Aorta (tissue), 5 donors: ENCODE data around the gene DIAPH3. TPM values are rescaled to one million over a fixed set of nuclear protein-coding genes. Genes with fewer than 3 reads are reported as not detected.

Experiments
- ATAC-seq: fragments of 200-7000 bp; cut with Tn5 transposase; one replicate; pipeline ENCODE4 v1.9.1; 2022; ENCODE audit warnings: moderate library complexity; ENCODE audit not compliant: low FRiP score
- DNase-seq, 2 donors: peaks; one replicate each; pipeline ENCODE4 v3.0.0-alpha.2; 2020
- H3K27ac ChIP-seq, 2 donors: one replicate each; pipeline ENCODE4 v1.5.1; 2013; ENCODE audit warnings: low read length in 2 of 2, mild to moderate bottlenecking in 2 of 2, moderate library complexity in 2 of 2, control low read depth in 1 of 2, inconsistent platforms in 1 of 2, low read depth in 1 of 2
- H3K27me3 ChIP-seq, 2 donors: one replicate each; pipeline ENCODE4 v1.6.1; 2013; ENCODE audit warnings: control low read depth in 1 of 2, low read length in 1 of 2, mild to moderate bottlenecking in 1 of 2, moderate library complexity in 1 of 2; ENCODE audit not compliant: insufficient read depth in 2 of 2, control insufficient read depth in 1 of 2
- H3K36me3 ChIP-seq, 2 donors: one replicate each; pipeline ENCODE4 v1.6.1; 2013; ENCODE audit warnings: control low read depth in 1 of 2, low read length in 1 of 2, mild to moderate bottlenecking in 1 of 2; ENCODE audit not compliant: insufficient read depth in 2 of 2, control insufficient read depth in 1 of 2
- H3K4me1 ChIP-seq, 2 donors: one replicate each; pipeline ENCODE4 v1.6.1; 2013; ENCODE audit warnings: low read length in 2 of 2, control low read depth in 1 of 2, mild to moderate bottlenecking in 1 of 2, moderate library complexity in 1 of 2; ENCODE audit not compliant: insufficient read depth in 2 of 2, control insufficient read depth in 1 of 2
- H3K4me3 ChIP-seq, 2 donors: one replicate each; pipeline ENCODE4 v1.5.1; 2013; ENCODE audit warnings: low read length in 2 of 2, control low read depth in 1 of 2, mild to moderate bottlenecking in 1 of 2
- H3K9me3 ChIP-seq: one replicate; pipeline ENCODE4 v1.6.1; 2013; ENCODE audit warnings: mild to moderate bottlenecking, low read length; ENCODE audit not compliant: control insufficient read depth
- WGBS, 2 donors: extraction: QIAGEN DNeasy Blood & Tissue Kit; methylation state at CpG; one replicate each; pipeline ENCODE4 v1.1.7; 2013; 5-methylcytosine and 5-hydroxymethylcytosine counted together
- intact Hi-C, 2 donors: fragments of 100-400 bp; cut with DNase I; formaldehyde crosslinking; loops; one replicate each; pipeline versions ENCODE4 v1.14.2 to v1.15.0; 2022
- polyA plus RNA-seq, 2 donors: library from polyadenylated mRNA; stranded (reverse); fragments of 200-250 nt; gene quantifications; one replicate each; pipeline ENCODE4 v1.2.3, GENCODE V29; 2013
- total RNA-seq, 2 donors: library from RNA; stranded (reverse); fragmentation: NEBNext Ultra II Directional; extraction: Animal tissue kit (Norgen Biotek cat#: 25700); gene quantifications; one replicate each; pipeline ENCODE4 v1.2.1, GENCODE V29; 2021
- donor health status: healthy with polysubstance abuse.
- donor health status: Bipolar disorder and iron deficiency.
- donor health status: DM: no; HTN: no; CAD: no.
- donor health status: DM: no; HTN: no; CAD: no.
- donor health status: DM: yes; HTN: yes; CAD: no.

The DIAPH3 gene
- total and polyA plus RNA-seq, 4 donors: 0.13 to 7.5 (median 3.0) TPM

DNA sequence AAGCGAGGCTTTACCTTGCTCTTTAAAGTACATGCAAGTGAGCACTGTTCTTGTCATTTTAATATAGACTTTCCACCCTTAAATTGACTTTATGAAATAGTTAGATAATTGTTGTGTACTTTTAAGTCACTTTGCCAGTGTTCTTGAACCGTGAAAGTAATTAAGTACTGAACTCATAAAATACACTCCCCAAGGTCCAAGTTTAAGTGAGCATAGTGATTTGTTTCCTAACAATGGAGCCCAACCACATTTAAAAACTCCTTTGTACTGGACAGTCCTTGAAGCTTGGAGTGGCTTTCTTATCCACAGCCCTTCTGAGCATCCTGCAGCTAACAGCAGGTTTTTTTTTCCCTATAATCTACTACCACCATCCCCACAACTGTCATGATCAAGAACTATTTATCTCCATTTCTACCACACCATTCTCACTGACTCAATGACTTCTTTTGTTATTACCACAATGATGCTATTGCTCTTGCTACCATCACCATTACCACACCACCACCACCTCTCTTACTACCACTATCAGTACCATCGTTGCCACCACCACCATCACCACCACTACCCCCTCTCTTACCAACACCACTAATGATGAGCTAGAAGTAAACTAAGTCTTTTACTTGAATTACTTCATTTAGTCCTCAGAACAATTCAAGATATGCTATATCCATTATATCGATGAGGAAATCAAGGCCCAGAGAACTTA lies 452.6 kb downstream of the DIAPH3 start:
- no peak for ATAC-seq
- WGBS, 2 donors: 73 to 75% methylated on average over 4 of the region's 4 CpGs
- intact Hi-C loops: no loop called here

DNA sequence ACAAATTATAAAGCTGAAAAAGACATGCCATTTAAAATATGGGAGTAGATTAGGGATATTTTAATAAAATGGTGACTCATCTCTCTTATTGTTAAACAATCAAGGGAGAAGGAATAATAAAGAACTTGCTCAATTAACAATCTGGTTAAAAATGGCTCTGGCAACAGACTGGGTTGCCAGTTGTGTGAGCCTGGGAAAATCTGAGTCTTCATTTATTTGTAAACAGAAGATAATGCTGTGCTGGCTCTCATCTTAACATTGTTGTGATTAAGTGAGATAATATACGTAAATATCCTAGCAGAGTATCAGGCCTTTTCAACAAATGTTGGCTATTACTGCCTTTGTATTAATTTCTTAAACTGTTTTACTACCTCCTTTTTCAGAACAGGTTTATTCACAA lies 453.3 kb downstream of the DIAPH3 start:
- H3K4me1 ChIP-seq: no peaks in the 10 kb centered on the region
- intact Hi-C loops: no loop called here
- H3K27ac ChIP-seq: no peak overlapping the region
- H3K9me3 ChIP-seq: no peaks in the 10 kb centered on the region
- H3K36me3 ChIP-seq: no peaks in the 10 kb centered on the region
- no peak overlapping the region for H3K4me3 ChIP-seq
- ATAC-seq: no peak
- H3K27me3 ChIP-seq: no peaks in the 10 kb centered on the region
- WGBS, 2 donors: 82 to 89% methylated on average over 1 of the region's 1 CpG
- DNase-seq: no peak

More for the DNA sequence above, 452.6 kb downstream of the DIAPH3 start:
- H3K36me3 ChIP-seq: no peaks in the 10 kb centered on the region
- no peaks in the 10 kb centered on the region for H3K27me3 ChIP-seq
- no peak for DNase-seq
- H3K27ac ChIP-seq: no peak overlapping the region
- H3K9me3 ChIP-seq: no peaks in the 10 kb centered on the region
- H3K4me3 ChIP-seq: no peak overlapping the region
- H3K4me1 ChIP-seq: no peaks in the 10 kb centered on the region

- no peaks in the 10 kb centered on the region for H3K9me3 ChIP-seq
- 93 to 97% methylated on average over 8 of the region's 8 CpGs for WGBS, 2 donors
- no peak overlapping the region for H3K4me3 ChIP-seq
- no peak for ATAC-seq
- intact Hi-C loops: no loop called here
- no peak overlapping the region for H3K27ac ChIP-seq
- H3K36me3 ChIP-seq: no peaks in the 10 kb centered on the region
- H3K27me3 ChIP-seq: no peaks in the 10 kb centered on the region
- DNase-seq: no peak
- H3K4me1 ChIP-seq: no peaks in the 10 kb centered on the region
Measured at GRCh38 chr13:59706101-59706976, 457.4 kb downstream of the DIAPH3 start.

DNA sequence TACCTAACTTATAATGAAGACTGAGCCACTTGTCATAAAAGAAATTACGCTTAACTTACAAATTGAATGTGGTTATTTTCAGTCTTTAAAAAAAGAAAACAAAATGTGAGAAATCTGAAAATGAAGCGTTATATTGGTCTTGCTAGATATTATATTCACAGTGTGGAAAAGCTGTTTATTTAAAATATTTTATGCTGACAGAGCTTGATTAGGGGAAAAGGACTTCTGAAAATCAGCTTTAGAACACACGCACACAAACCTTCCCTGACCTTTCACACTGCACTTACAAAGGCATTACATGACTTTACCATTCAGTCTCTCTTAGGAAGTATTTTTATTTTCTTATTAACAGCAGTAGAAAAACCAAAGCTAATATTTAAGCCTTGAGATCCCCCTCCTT lies 461.5 kb downstream of the DIAPH3 start:
- Histone ChIP-seq H3K27ac (no peak overlapping the region), H3K27me3 (no peaks in the 10 kb centered on the region), H3K36me3 (no peaks in the 10 kb centered on the region), H3K9me3 (no peaks in the 10 kb centered on the region), H3K4me1 (no peaks in the 10 kb centered on the region), H3K4me3 (no peak overlapping the region)
- intact Hi-C loops: no loop called here
- DNase-seq (no peak), ATAC-seq (no peak)
- WGBS, 2 donors: 97 to 99% methylated on average over 3 of the region's 3 CpGs

DNA sequence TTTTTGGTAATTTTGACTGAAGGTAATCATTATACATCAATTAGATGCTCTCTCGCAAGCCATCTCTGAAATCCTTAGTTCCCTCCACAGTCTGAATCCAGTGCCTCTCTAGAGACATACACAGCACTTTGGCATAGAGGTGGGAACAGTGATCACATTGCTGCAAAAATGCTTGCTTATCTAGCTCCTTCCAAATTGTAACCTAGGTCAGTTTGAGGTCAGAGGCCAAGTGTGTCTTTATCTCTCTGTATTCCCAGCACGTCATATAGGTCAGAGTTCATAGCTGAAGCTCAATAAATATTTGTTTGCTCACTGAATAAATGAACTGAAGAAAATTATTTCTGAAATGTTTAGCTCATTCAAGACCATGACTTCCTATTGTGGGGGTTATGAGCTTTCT lies 462.5 kb downstream of the DIAPH3 start:
- no peak for DNase-seq
- no peaks in the 10 kb centered on the region for H3K9me3 ChIP-seq
- H3K4me3 ChIP-seq: no peak overlapping the region
- H3K4me1 ChIP-seq: no peaks in the 10 kb centered on the region
- no peak for ATAC-seq
- WGBS, 2 donors: 92 to 97% methylated on average over 2 of the region's 2 CpGs
- H3K27ac ChIP-seq: no peak overlapping the region
- H3K36me3 ChIP-seq: no peaks in the 10 kb centered on the region
- H3K27me3 ChIP-seq: no peaks in the 10 kb centered on the region
- intact Hi-C loops: no loop called here

GRCh38 chr13:59700281-59700680 lies 463.4 kb downstream of the DIAPH3 start:
- H3K4me1 ChIP-seq: no peaks in the 10 kb centered on the region
- no peaks in the 10 kb centered on the region for H3K27me3 ChIP-seq
- no peaks in the 10 kb centered on the region for H3K36me3 ChIP-seq
- H3K27ac ChIP-seq: no peak overlapping the region
- H3K9me3 ChIP-seq: no peaks in the 10 kb centered on the region
- intact Hi-C loops: no loop called here
- DNase-seq (no peak), ATAC-seq (no peak)
- WGBS, 2 donors: 94 to 96% methylated on average over 2 of the region's 2 CpGs
- H3K4me3 ChIP-seq: no peak overlapping the region

GRCh38 chr13:59696271-59696670 lies 467.5 kb downstream of the DIAPH3 start:
- H3K4me1 ChIP-seq: no peaks in the 10 kb centered on the region
- intact Hi-C loops: no loop called here

GRCh38 chr13:59691501-59692066 lies 472.1 kb downstream of the DIAPH3 start:
- 23 to 32% methylated on average over 1 of the region's 1 CpG for whole genome bisulfite sequencing, 2 donors
- no peak for DNase-seq
- H3K27ac ChIP-seq: no peak overlapping the region
- H3K27me3 ChIP-seq: no peaks in the 10 kb centered on the region
- intact Hi-C loops: no loop called here
- H3K4me1 ChIP-seq: no peaks in the 10 kb centered on the region
- no peaks in the 10 kb centered on the region for H3K9me3 ChIP-seq
- no peaks in the 10 kb centered on the region for H3K36me3 ChIP-seq
- no peak for ATAC-seq
- no peak overlapping the region for H3K4me3 ChIP-seq

More at GRCh38 chr13:59696271-59696670, 467.5 kb downstream of the DIAPH3 start:
- no peaks in the 10 kb centered on the region for H3K9me3 ChIP-seq
- ATAC-seq (no peak), DNase-seq (no peak)
- H3K36me3 ChIP-seq: no peaks in the 10 kb centered on the region
- H3K27ac ChIP-seq: no peak overlapping the region
- no peak overlapping the region for H3K4me3 ChIP-seq
- no peaks in the 10 kb centered on the region for H3K27me3 ChIP-seq
- 91 to 94% methylated on average over 1 of the region's 1 CpG for WGBS, 2 donors
